HS-27A (cell line): Measurements from ENCODE around the gene HS3ST2.
A peak's percentile ranks its signal among the peaks of the same experiment; 100 is the strongest.
"Not testable (repeated sequence)": the region's sequence is repeated elsewhere in the genome, so short reads cannot be mapped to it uniquely, and the experiment has no call there.

Source experiments
- DNase-seq: peaks from one replicate; pipeline ENCODE4 v3.0.0-alpha.2; 2012; ENCODE audit warnings: low read depth, missing footprints

HS3ST2 gene

DNA sequence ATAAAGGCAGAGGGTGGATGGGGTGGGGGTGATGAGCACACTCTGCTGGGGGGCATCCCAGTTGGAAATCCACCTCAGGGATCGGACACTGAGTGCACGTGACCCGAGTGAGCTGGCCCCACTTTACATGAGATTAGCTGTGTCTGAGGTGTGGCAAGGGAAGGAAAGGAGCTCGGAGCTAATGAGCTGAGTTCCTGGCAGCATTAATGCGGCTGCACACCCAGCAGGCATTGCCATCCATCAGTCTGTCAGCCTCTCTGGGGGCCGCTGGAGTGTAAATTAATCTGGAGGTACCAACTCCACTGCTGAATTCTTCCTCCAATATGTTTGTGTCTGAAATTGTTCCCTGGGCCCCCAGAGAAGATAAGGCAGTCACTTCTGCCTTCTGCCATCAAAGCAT, 65.5 kb downstream of the HS3ST2 start:
- no peak for DNase-seq

- DNase-seq: no peak
These were observed 69.0 kb downstream of the HS3ST2 start for GRCh38 chr16:22882981-22883380.

GRCh38 chr16:22885951-22886350, 72.0 kb downstream of the HS3ST2 start:
- DNase-seq: no peak

DNA sequence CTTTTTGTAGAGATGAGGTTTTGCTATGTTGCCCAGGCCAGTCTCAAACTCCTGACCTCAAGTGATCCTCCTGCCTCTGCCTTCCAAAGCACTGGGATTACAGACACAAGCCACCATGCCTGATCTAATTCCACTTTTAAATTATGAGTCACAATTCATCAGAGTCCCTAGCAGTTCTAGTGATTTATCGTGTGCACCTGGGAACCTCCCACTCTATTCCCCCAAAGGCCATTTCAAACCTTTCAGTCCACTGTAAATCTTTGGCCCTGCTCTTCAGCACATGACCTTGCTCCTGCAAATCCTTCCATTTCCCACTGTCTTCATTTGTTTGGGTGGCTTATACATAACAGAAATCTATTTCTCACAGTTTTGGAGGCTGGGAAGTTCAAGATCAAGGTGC, 73.0 kb downstream of the HS3ST2 start:
- DNase-seq: no peak

DNA sequence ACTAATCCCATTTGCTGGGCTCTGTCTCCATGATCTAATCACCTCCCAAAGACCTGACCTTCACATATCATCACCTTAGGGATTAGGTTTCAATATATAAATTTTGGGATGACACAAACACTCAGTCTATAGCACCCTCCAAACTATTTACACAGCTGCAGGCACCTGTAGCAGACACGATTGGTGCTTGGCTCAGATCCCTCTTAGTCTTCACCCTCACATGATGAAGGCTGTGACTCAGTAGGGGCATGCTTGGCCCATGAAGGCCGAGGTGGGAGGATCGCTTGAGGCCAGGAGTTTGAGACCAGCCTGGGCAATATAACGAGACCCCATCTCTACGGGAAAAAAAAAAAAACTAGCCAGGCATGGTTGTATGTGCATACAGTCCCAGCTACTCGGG, 73.5 kb downstream of the HS3ST2 start:
- no peak for DNase-seq

DNA sequence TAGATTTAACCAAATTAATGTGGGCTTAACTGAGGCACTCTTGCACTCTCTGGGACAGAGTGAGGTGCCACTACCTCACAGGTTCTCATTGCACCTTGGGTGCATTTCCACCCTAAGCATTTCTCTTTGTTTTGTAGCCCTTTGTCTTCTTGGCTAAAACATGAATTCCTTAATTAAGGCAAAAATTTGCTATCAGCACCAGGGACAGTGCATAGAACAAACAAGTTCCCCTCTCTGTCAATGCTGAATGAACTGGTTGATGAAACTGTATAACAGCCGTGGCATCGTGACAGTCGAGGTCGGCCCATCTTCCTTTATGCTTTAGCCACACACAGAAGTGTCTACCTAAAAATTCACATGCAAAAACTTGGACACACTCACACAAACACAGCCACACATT, 74.8 kb downstream of the HS3ST2 start:
- DNase-seq: no peak

- no peak for DNase-seq
These were observed 77.0 kb downstream of the HS3ST2 start for GRCh38 chr16:22890976-22891375.

DNA sequence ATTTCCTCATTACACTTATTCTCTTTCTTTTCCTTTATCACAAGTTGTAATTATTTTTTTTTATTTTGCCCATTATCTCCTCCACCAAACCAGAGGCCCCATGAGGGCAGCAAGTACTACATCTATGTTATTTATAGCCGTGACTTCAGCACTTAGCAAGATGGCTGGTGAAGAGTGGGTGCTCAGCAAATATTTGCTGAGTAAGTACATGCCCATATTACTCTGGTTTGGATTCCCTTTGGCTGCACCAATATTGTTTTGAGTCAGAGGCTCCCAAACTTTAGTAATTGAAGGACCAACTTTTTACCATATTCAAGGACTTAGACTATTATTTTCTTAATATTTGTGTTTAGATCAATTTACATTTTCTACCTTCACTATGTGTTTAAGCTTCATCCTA, 83.2 kb downstream of the HS3ST2 start:
- DNase-seq: no peak

DNA sequence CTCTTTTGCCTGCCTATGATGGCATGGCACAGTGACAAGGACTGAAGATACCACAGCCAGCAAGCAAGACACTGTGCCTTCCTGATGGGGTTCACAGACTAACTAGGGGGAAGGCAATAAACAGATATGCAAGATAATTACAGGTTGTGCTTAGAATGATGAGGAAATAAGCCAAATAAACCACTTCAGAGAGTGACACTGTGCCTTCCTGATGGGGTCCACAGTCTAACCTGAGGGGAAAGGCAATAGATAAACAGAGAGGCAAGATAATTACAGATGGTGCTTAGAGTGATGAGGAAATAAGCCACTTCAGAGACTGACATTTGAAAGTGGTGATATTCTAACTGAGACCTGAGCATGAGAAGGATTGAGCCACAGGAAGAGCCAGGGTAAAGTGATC, 84.2 kb downstream of the HS3ST2 start:
- DNase-seq: no peak

GRCh38 chr16:22898874-22899348, 84.9 kb downstream of the HS3ST2 start:
- peak; percentile 27 for DNase-seq

- DNase-seq: not testable (repeated sequence)
These were observed 85.6 kb downstream of the HS3ST2 start for GRCh38 chr16:22899567-22899966.

DNA sequence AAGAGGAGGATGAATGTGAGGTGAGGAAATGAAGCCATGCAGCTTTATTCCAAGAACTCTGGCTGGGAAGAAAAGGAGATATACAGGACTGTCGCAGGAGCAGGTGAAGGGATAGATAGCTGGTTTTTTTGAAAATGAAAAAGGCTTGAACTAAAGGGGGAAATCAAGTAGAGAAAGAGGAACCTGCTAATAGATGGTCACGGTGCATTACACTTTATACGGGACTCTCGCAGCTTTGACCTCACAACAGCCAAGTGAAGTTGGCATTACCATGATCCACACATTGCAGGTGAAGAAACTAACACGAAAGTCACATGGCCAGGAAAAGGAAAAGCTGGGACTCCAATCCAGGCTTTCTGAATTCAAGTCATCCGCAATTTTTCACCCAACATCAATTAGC, 86.9 kb downstream of the HS3ST2 start:
- no peak for DNase-seq

- no peak for DNase-seq
These were observed 87.6 kb downstream of the HS3ST2 start for GRCh38 chr16:22901563-22901962.

- no peak for DNase-seq
These were observed 89.8 kb downstream of the HS3ST2 start for GRCh38 chr16:22903716-22904115.

DNA sequence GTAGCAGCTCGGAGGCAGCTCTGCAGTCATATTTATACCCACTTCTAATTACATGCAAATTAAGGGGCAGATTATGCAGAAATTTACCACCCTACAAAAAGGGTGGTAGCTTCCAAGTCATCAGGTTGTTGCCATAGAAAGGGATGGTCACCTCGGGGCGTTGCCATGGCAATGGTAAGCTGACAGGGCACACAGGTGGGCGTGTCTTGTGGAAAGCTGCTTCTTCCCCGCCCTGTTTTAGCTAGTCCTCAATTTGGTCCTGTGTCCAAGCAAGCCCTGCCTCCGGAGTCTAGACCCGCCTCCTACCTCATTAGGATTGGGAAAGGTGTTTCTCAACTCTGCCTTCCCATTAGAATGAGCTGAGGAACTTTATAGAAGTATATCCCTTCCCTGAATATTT, 98.7 kb downstream of the HS3ST2 start:
- DNase-seq: no peak

- no peak for DNase-seq
These were observed 101.0 kb downstream of the HS3ST2 start for GRCh38 chr16:22915003-22915402.

- no peak for DNase-seq
These were observed 109.5 kb downstream of the HS3ST2 start for GRCh38 chr16:22923491-22923890.

DNA sequence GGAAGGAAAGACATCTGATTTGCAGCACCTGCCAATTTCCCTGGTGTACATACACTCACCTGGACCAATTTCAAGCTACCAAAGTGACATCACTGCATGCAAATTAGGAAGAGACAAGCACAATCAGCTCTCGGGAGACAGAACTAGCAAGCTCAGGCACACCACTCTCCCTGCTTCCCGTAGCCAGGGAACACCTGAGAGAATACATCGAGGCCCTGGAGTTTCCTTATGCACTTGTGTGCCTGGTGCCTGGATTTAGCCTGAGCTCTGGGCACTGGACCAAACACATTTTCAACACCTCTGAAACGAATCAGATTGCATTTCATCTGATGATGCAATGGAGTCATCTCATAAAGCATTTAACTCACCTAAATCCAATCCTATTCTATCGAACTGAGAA, 110.5 kb downstream of the HS3ST2 start:
- DNase-seq: no peak

- no peak for DNase-seq
These were observed 112.3 kb downstream of the HS3ST2 start for GRCh38 chr16:22926105-22926751.

GRCh38 chr16:22927306-22927705, 113.3 kb downstream of the HS3ST2 start:
- DNase-seq: no peak

DNA sequence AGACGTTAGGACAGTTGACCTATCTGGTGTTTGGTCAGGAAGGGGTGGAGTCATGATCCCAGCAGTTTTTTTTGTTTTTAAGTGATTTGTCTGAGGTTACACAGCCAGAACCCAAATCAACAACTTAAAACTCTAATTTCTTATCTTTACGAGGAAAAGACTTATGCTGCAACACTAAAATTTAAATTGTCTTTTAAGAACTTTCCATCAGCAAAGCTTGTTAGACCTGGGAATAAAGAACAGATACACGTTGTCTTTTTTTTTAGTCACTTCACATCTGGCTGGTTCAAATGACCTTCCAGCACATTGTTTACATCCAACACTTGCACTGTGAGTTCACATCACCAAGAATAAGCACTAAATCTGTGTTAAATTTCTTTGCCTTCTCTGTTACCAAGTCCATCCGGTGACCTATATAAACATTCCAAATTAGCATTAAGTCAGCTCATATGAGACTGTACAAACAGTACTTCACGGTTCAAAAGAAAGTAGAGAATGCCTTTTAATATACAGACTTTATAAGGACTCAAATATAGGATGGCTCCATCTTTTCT, 115.0 kb downstream of the HS3ST2 start:
- no peak for DNase-seq

- no peak for DNase-seq
These were observed 115.5 kb downstream of the HS3ST2 start for GRCh38 chr16:22929461-22929860.

DNA sequence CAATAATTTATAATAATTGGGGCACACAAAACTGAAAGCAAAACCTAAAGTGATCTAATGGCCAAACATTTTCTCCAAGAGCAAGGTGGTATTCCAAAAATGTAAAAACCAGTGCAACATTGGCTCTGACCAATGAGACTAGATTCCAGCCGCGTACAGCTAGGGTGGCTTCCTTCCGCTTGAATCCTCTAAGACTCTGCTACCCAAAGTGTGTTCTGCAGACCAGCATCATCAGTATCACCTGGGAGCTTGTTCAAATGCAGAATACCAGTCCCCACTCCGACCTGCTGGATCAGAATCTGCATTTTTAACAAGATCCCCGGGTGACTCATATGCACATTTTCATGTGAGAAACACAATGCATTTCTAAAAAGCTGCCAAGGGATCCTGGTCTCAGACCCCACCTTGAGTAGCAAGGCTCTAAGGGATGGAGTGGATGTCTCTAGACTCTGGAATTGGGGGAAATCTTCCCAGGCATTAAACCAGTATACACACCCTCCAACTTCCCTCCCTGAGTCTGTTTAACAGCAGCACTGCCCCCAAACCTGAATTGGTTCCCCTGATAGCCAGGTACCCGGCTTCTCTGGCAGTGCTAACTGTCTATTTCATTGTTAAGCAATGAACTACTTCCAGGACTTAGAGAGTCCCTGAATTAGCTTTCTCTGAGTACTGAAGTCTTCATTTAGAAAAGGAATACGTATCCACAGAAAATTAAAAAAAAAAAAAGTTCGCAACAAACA, 118.2 kb downstream of the HS3ST2 start:
- DNase-seq: no peak
